Karpas-422 (cell line): Measurements from ENCODE around the gene DOCK2. TPM values are rescaled to one million over a fixed set of nuclear protein-coding genes. Genes with fewer than 3 reads are reported as not detected.
"Not testable (repeated sequence)": the region's sequence is repeated elsewhere in the genome, so short reads cannot be mapped to it uniquely, and the experiment has no call there.

Source experiments
- DNase-seq: peaks from one replicate; pipeline ENCODE4 v3.0.0-alpha.2; 2015
- H2AFZ ChIP-seq: fragments of 200-600 bp; sonication (generic); 2 replicates; pipeline ENCODE4 v1.6.1; 2014; ENCODE audit warnings: antibody characterized with exemption, low read length, mixed read lengths
- H3K27ac ChIP-seq: fragments of 200-600 bp; sonication (generic); 2 replicates; pipeline ENCODE4 v1.5.1; 2014; ENCODE audit warnings: mild to moderate bottlenecking, low read length, moderate library complexity
- H3K27me3 ChIP-seq: fragments of 200-600 bp; sonication (generic); 2 replicates; pipeline ENCODE4 v1.6.1; 2014; ENCODE audit warnings: low read length, mixed read lengths
- H3K36me3 ChIP-seq: fragments of 200-600 bp; sonication (generic); 2 replicates; pipeline ENCODE4 v1.6.1; 2014; ENCODE audit warnings: low read length, mixed read lengths; ENCODE audit not compliant: insufficient read depth
- H3K4me1 ChIP-seq: fragments of 200-600 bp; sonication (generic); 2 replicates; pipeline ENCODE4 v1.6.1; 2014; ENCODE audit warnings: mild to moderate bottlenecking, low read length, mixed read lengths
- H3K4me2 ChIP-seq: fragments of 200-600 bp; sonication (generic); 2 replicates; pipeline ENCODE4 v1.6.1; 2014; ENCODE audit warnings: low read length, low read depth, mild to moderate bottlenecking; ENCODE audit not compliant: poor library complexity, severe bottlenecking
- H3K4me3 ChIP-seq: fragments of 200-600 bp; sonication (generic); 2 replicates; pipeline ENCODE4 v1.5.1; 2014; ENCODE audit warnings: mild to moderate bottlenecking, antibody characterized with exemption, low read length, mixed read lengths
- H3K79me2 ChIP-seq: fragments of 200-600 bp; sonication (generic); 2 replicates; pipeline ENCODE4 v1.6.1; 2014; ENCODE audit warnings: mild to moderate bottlenecking, low read length, mixed read lengths
- H3K9ac ChIP-seq: fragments of 200-600 bp; sonication (generic); 2 replicates; pipeline ENCODE4 v1.6.0; 2014; ENCODE audit warnings: low read length
- H3K9me2 ChIP-seq: fragments of 200-600 bp; sonication (generic), shearing (Covaris generic); replicated peaks from 2 replicates; pipeline ENCODE4 v1.6.0; 2014; ENCODE audit warnings: mild to moderate bottlenecking, low read length, moderate library complexity; ENCODE audit not compliant: insufficient read depth
- H3K9me3 ChIP-seq: fragments of 300-700, 200-600 bp; sonication (generic); 2 replicates; pipeline ENCODE4 v1.6.1; 2014; ENCODE audit warnings: low read length, mixed read lengths
- H4K20me1 ChIP-seq: fragments of 200-600 bp; sonication (generic); 2 replicates; pipeline ENCODE4 v1.6.1; 2014; ENCODE audit warnings: mild to moderate bottlenecking, antibody characterized with exemption, low read length, low read depth; ENCODE audit not compliant: insufficient read depth
- total RNA-seq: library from RNA; depleted of rRNA; stranded (reverse); fragments of >200 nt; shearing (Covaris generic); gene quantifications from 2 replicates; pipeline ENCODE4 v1.2.3, GENCODE V29; 2014; ENCODE audit warnings: low replicate concordance

DOCK2 gene
- total RNA-seq, 1 experiment from 2014 or later: 255 TPM

GRCh38 chr5:169834540-169834939 is 197.5 kb downstream of the DOCK2 start:
- not testable (repeated sequence) for H3K9ac ChIP-seq, H3K36me3 ChIP-seq, H2AFZ ChIP-seq, H3K4me2 ChIP-seq, H3K4me3 ChIP-seq, DNase-seq, H3K9me2 ChIP-seq, H4K20me1 ChIP-seq, H3K27me3 ChIP-seq, H3K9me3 ChIP-seq, H3K27ac ChIP-seq
- Histone ChIP-seq H3K4me1 (peaks cover 32% of the 10 kb centered on the region), H3K79me2 (peaks cover 20% of the 10 kb centered on the region)

GRCh38 chr5:169836835-169837536 is 199.9 kb downstream of the DOCK2 start:
- Histone ChIP-seq H3K9ac (no peak overlapping the region), H3K9me2 (no peaks in the 10 kb centered on the region), H2AFZ (no peak overlapping the region), H3K4me2 (no peak overlapping the region), H3K4me1 (peaks cover 15% of the 10 kb centered on the region), H3K4me3 (no peak overlapping the region), H3K9me3 (no peaks in the 10 kb centered on the region), H3K79me2 (no peaks in the 10 kb centered on the region; the same call in 1 of the 2 replicates), H3K36me3 (peaks cover 10% of the 10 kb centered on the region; the same call in 1 of the 2 replicates), H3K27ac (no peak overlapping the region), H3K27me3 (no peaks in the 10 kb centered on the region), H4K20me1 (no peaks in the 10 kb centered on the region)
- no peak for DNase-seq

GRCh38 chr5:169837686-169838085 is 200.6 kb downstream of the DOCK2 start:
- H3K9ac ChIP-seq: no peak overlapping the region
- H3K36me3 ChIP-seq: peaks cover 10% of the 10 kb centered on the region; the same call in 1 of the 2 replicates
- H3K4me3 ChIP-seq: no peak overlapping the region
- no peak overlapping the region for H2AFZ ChIP-seq
- H3K27ac ChIP-seq: no peak overlapping the region
- no peaks in the 10 kb centered on the region for H3K9me2 ChIP-seq
- no peaks in the 10 kb centered on the region for H3K9me3 ChIP-seq
- H4K20me1 ChIP-seq: no peaks in the 10 kb centered on the region
- no peaks in the 10 kb centered on the region for H3K27me3 ChIP-seq
- H3K4me2 ChIP-seq: no peak overlapping the region
- H3K4me1 ChIP-seq: peaks cover 8% of the 10 kb centered on the region
- no peak for DNase-seq
- no peaks in the 10 kb centered on the region; the same call in 1 of the 2 replicates for H3K79me2 ChIP-seq

GRCh38 chr5:169838688-169839087 is 201.6 kb downstream of the DOCK2 start:
- Histone ChIP-seq H3K4me3 (no peak overlapping the region), H3K4me2 (no peak overlapping the region), H3K9ac (no peak overlapping the region), H3K9me2 (no peaks in the 10 kb centered on the region), H3K36me3 (peaks cover 10% of the 10 kb centered on the region; the same call in 1 of the 2 replicates), H3K27ac (no peak overlapping the region), H3K79me2 (no peaks in the 10 kb centered on the region), H4K20me1 (no peaks in the 10 kb centered on the region), H2AFZ (no peak overlapping the region), H3K4me1 (no peaks in the 10 kb centered on the region), H3K9me3 (no peaks in the 10 kb centered on the region), H3K27me3 (no peaks in the 10 kb centered on the region)
- no peak for DNase-seq

GRCh38 chr5:169840405-169840804 is 203.3 kb downstream of the DOCK2 start:
- no peaks in the 10 kb centered on the region for H3K4me1 ChIP-seq
- H3K27me3 ChIP-seq: no peaks in the 10 kb centered on the region
- H3K9me2 ChIP-seq: no peaks in the 10 kb centered on the region
- no peaks in the 10 kb centered on the region for H3K9me3 ChIP-seq
- no peak overlapping the region for H3K4me2 ChIP-seq
- H3K79me2 ChIP-seq: no peaks in the 10 kb centered on the region; the same call in 1 of the 2 replicates
- H3K9ac ChIP-seq: no peak overlapping the region
- no peak for DNase-seq
- peaks cover 19% of the 10 kb centered on the region for H3K36me3 ChIP-seq
- no peaks in the 10 kb centered on the region for H4K20me1 ChIP-seq
- no peak overlapping the region for H2AFZ ChIP-seq
- no peak overlapping the region for H3K4me3 ChIP-seq
- no peak overlapping the region for H3K27ac ChIP-seq

DNA sequence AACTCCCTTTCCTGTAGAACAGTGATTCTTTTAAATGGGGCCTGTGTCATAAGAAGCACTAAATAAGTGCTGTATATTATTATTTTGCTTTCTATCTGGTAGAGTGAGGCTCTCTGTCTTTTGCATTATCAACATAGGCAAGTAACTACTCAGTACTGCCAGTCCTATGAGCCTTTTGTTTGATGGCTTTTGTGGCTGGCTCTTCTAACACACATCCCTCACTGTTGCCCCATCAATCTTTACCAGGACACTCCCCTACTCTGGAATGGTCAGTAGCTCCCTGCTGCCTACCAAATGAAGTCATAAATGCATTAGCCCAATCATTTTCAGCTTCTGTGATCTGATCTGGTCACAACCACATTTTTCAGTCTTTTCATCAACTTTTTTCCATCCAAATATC is 205.6 kb downstream of the DOCK2 start:
- Histone ChIP-seq H3K27me3 (no peaks in the 10 kb centered on the region), H3K79me2 (peaks cover 6% of the 10 kb centered on the region; the same call in 1 of the 2 replicates), H3K4me1 (no peaks in the 10 kb centered on the region), H4K20me1 (no peaks in the 10 kb centered on the region), H3K4me2 (no peak overlapping the region), H3K9ac (no peak overlapping the region), H3K9me3 (no peaks in the 10 kb centered on the region), H3K4me3 (no peak overlapping the region), H3K9me2 (no peaks in the 10 kb centered on the region), H3K36me3 (peaks cover 30% of the 10 kb centered on the region), H3K27ac (no peak overlapping the region), H2AFZ (no peak overlapping the region)
- DNase-seq: no peak

DNA sequence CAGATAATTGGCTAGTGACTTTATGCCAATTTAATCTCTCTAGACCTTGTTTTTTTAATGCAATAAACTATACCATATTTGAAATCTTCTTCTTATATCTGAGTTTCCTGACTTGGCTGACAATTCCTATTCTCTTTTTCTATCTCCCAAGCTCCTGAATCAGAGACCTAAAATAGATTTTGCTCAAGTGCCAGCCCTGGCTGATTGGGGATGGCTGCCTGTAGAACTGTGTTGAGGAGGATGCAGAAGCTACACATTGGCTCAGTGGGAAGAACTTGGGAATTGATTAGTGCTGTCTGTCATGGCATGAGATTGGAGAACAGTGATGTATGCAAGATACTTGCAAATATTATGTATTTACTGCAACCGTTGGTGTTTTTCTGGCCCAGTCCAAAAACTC is 210.4 kb downstream of the DOCK2 start:
- Histone ChIP-seq H3K79me2 (peaks cover 28% of the 10 kb centered on the region), H3K4me3 (no peak overlapping the region), H3K4me2 (no peak overlapping the region), H3K36me3 (peaks cover 59% of the 10 kb centered on the region), H2AFZ (no peak overlapping the region), H3K27ac (no peak overlapping the region), H3K9ac (no peak overlapping the region), H3K4me1 (no peaks in the 10 kb centered on the region), H3K27me3 (no peaks in the 10 kb centered on the region), H3K9me2 (no peaks in the 10 kb centered on the region), H4K20me1 (no peaks in the 10 kb centered on the region), H3K9me3 (peaks cover 17% of the 10 kb centered on the region)
- DNase-seq: no peak

DNA sequence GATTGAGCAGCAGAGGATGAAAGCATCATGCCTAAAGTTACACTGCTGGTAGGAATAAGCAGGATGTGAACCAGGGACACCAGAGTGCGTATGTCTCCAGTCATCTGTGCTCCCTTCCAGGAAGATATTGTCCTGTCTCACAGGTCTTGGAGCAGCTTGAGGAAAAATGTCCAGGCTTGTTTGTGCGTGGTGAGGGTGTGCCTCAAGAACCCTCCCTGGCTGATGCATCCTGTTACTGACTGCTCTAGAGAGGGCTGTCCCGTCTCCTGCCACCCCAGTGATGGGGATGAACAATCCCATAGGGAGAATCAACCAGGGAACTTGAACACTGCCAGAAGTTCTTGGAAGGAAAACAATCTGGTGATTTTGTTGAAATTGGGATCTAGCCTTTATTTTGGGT is 211.2 kb downstream of the DOCK2 start:
- H3K9me3 ChIP-seq: peaks cover 17% of the 10 kb centered on the region
- no peaks in the 10 kb centered on the region for H3K9me2 ChIP-seq
- no peak overlapping the region for H2AFZ ChIP-seq
- H3K4me3 ChIP-seq: no peak overlapping the region
- H3K27ac ChIP-seq: no peak overlapping the region
- no peak overlapping the region for H3K4me2 ChIP-seq
- no peaks in the 10 kb centered on the region for H4K20me1 ChIP-seq
- no peak for DNase-seq
- no peaks in the 10 kb centered on the region for H3K4me1 ChIP-seq
- H3K9ac ChIP-seq: no peak overlapping the region
- peaks cover 31% of the 10 kb centered on the region for H3K79me2 ChIP-seq
- H3K27me3 ChIP-seq: no peaks in the 10 kb centered on the region
- peaks cover 59% of the 10 kb centered on the region for H3K36me3 ChIP-seq
